SK-N-MC (cell line): Measurements from ENCODE around the gene PTPN1.

ENCODE experiments used
- EZH2 ChIP-seq: fragments of 200-600 bp; sonication (generic); IDR thresholded peaks from one replicate; pipeline ENCODE4 v1.6.1; 2017; ENCODE audit warnings: antibody characterized with exemption
- FOXP2 ChIP-seq: optimal IDR thresholded peaks from 2 replicates; pipeline ENCODE3; 2011; ENCODE audit warnings: mild to moderate bottlenecking, moderate library complexity; ENCODE audit not compliant: insufficient read depth; ENCODE audit errors: extremely low read length, control extremely low read depth
- POLR2AphosphoS5 ChIP-seq: IDR thresholded peaks from 2 replicates; pipeline ENCODE4 v1.6.1; 2012; ENCODE audit warnings: mild to moderate bottlenecking, low read depth, low read length, borderline replicate concordance

GRCh38 chr20:50519036-50519762, 9.0 kb downstream of the PTPN1 start:
- TF ChIP-seq EZH2 = no peak
- TF ChIP-seq POLR2AphosphoS5 = no peak
- no peak for TF ChIP-seq FOXP2
